HPDE6-E6E7 (cell line): ENCODE data around the gene RGS6.

Experiments used
- DNase-seq: peaks from one replicate; pipeline ENCODE4 v3.0.0; 2011; ENCODE audit warnings: missing footprints; ENCODE audit errors: extremely low spot score

RGS6 gene

GRCh38 chr14:72499746-72500145 is 567.5 kb downstream of the RGS6 start:
- DNase-seq, result no peak

- DNase-seq, result no peak
Observed at GRCh38 chr14:72500234-72500838, 568.1 kb downstream of the RGS6 start.

GRCh38 chr14:72501439-72501838 is 569.2 kb downstream of the RGS6 start:
- no peak for DNase-seq

- no peak for DNase-seq
Observed at GRCh38 chr14:72503271-72503670, 571.0 kb downstream of the RGS6 start.

DNA sequence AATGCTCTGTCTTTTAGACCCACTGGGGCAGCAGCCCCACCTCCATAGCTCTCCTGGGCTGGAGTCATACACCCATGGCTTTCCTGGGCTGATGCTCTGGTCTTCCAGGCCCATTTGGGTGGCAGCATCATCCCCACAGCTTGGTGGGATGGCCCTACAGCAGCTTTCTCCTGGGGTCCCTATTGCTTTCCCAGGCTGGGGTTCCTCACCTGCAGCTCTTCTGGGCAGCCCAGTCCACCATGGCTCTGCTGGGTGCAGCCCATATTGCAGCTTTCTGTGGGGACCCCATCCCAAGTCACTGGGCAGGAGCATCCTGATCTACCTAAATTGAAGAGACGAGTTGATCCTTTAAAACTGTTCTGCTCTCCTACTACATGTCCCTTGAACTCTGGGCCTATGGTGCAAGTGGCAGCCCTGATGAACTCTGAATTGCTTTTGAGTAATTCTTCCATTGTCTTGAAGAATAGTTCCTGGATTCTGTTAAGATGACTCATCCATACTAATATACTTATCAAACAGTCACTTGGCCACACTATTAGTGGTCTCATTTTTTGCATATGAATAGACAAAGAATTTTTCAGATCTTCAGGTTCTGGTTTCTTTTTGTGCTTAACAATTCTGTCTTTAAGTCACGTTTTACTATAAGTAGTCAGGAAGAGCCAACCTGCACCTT is 571.6 kb downstream of the RGS6 start:
- DNase-seq, result no peak

- no peak for DNase-seq
Observed at GRCh38 chr14:72510566-72510965, 578.3 kb downstream of the RGS6 start.

- no peak for DNase-seq
Observed at GRCh38 chr14:72512281-72512680, 580.1 kb downstream of the RGS6 start.

DNA sequence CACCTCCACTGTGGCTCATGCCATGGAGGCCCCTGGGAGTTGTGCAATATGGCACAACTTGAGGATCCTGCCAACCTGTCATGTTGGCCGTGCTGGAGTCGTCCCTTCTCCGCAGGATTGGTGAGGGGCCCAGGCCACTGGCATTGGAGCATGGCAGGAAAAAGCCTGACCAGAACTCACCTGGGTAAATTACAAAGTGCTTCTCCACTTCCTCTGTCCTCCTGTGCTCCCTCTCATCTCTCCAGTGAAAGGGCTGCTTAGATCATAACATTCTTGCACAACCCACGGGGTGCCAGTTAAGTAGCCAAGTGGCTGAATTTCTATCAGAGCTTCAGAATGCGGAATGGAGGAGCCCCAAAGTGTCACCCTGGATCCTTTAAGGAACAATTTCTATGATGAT is 580.7 kb downstream of the RGS6 start:
- DNase-seq, result no peak

GRCh38 chr14:72513346-72513745 is 581.1 kb downstream of the RGS6 start:
- no peak for DNase-seq

DNA sequence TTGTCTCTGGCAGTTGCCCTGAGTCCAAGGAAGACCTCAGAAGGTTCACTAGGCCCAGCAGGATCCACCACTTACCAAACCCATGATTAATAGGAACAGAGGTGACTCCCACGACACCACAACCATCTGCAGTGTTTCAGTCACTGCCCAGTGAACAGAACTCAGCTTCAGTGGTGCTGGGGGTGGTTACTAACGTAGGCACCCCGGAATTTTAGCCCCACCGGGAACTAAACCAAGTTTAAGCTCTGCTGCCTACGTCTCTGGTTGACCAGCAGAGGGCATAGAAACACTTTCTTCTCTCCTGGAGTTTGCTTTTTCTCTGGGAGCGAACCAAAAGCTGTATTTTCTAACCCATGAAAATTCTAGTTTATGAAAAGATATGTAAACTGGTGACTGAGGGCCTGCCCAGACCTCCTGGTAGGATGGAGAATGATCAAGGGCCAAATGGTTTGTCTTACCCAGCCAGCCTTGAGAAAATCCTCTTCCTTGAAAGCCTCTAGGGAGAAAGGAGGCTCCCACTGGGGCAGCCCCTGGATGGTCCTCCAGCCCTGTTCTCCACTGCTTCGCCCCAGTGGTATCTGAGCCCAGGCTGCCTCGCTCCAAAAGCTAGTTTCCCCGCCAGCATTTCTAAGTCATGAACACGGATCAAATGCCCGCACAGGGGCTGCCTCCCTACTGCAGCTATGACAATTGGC is 581.9 kb downstream of the RGS6 start:
- DNase-seq, result peak; percentile 37

- no peak for DNase-seq
Observed at GRCh38 chr14:72514660-72515025, 582.4 kb downstream of the RGS6 start.

GRCh38 chr14:72515779-72516770 is 583.8 kb downstream of the RGS6 start:
- no peak for DNase-seq

- no peak for DNase-seq
Observed at GRCh38 chr14:72516936-72517700, 584.9 kb downstream of the RGS6 start.

DNA sequence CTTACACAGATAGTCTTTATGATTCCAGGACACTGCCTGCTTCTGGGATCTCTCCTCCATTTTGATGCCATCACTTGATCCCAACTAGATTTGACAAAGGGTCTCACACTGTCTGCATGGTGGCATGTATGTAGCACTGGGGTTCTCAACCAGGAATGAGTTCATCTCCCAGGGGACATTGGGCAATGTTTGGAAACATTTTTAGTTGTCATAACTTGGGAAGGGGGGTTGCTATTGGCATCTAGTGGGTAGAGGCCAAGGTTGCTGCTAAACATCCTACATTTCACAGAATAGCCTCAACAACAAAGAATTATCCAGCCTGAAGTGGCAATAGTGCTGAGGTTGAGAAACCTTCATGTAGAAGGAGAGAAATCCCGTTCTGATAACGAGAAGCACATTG is 585.5 kb downstream of the RGS6 start:
- DNase-seq, result no peak

GRCh38 chr14:72518809-72519377 is 586.7 kb downstream of the RGS6 start:
- no peak for DNase-seq

DNA sequence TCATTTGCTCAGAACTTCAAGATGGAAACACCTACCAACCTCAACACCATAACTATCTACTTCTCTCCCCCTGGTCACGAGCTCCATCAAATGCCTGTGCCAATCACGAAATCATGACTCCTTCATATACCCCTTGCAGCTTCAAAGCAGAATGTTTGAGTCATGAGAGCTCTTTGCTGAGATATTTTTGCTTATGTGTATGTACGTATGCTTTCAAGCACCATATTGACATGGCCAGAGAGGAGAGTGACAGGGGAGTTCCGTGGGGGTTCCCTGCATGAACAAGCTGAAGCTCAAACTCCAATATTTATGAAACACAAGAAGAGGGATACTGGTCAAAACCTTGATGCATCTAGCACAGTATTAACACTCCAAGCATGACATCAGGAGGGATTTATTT is 587.3 kb downstream of the RGS6 start:
- no peak for DNase-seq

DNA sequence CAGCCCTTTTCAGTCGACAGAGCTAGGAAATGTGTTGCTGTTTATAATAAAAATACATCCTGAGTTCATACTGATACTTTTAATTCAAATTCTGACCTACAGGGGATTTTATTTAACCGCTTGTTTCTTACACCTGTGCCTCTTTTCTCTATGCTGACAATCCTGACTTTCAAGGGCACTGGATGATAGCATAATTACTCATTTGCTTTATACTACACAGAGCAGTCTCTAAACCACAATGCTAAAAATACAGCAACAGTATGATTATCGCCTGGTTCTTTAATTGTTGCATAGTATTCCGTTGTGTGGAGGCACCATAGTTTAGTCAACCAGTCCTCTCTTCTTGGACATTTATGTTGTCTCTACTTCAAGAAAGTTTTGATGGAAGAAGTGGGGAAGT is 588.8 kb downstream of the RGS6 start:
- no peak for DNase-seq

DNA sequence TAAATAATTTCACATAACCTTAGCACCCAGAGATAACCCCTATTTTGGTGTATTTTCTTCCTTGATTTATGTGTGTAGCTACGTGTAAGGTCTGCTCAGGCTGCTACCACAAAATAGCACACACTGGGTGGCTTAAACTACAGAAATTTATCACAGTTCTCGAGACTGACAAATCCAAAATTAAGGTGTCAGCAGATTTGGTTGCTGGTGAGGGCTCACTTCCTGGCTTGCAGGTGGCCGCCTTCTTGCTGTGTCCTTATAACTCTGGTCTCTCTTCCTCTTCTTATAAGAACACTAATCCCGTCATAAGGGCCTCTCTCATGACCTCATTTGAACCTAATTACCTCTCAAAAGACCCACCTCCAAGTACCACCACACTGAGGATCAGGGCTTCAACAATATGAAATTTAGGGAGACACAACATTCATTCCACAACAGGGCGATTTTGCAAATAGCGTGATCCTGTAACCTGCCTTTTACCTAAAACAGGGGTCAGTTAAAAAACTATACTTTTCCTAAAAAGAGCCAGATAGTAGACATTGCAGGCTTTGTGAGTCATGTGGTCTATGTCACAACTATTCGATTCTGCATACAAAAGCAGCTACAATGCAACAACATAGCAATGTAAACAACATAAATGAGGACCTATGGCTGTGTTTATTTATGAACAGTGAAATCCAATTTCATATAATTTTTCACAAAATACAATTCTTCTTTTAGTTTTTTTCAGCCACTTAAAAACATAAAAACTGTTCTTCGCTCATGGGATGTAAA is 589.9 kb downstream of the RGS6 start:
- no peak for DNase-seq

DNA sequence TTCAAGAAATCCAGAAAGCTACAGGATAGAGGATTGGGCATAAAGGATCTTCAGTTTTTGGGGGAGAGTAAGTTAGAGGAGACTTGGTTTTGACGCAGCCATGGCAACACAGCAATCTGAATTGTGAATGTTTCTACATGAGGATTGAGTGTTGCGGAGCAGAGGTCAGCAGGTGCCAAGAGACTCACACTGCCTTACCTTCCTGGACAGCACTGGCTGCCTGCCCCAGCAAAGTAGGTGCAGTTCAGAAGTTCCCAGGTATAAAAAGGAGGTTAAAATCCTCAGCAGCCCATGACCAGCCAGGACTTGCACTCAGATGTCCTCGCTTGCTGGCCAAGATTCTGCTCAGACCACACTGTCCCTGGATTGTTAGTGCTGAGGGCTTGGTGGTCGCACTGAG is 590.6 kb downstream of the RGS6 start:
- DNase-seq, result no peak
